Cardiac fibroblast (primary cell): ENCODE data around the gene APOD.
A peak's percentile ranks its signal among the peaks of the same experiment; 100 is the strongest.

Source experiments
- DNase-seq, 2 donors: peaks; one replicate each; pipeline versions ENCODE4 v3.0.0 to v3.0.0-alpha.2; 2010; ENCODE audit warnings: low read depth in 2 of 2
- H3K4me3 ChIP-seq, 2 donors: replicated peaks in 1 of 2; 1 replicate in 1 of 2; 2 replicates in 1 of 2; pipeline ENCODE4 v1.5.1; 2011; ENCODE audit warnings: low read depth in 2 of 2, low read length in 2 of 2, mild to moderate bottlenecking in 2 of 2, moderate library complexity in 1 of 2
- CTCF ChIP-seq: IDR thresholded peaks from one replicate; pipeline ENCODE4 v1.5.1; 2011; ENCODE audit warnings: low read depth, mild to moderate bottlenecking, low read length, inconsistent platforms

APOD gene

GRCh38 chr3:195555110-195555509, 28.6 kb downstream of the APOD start:
- no peak for TF ChIP-seq CTCF
- DNase-seq: no peak
- no peak overlapping the region for H3K4me3 ChIP-seq

- no peak overlapping the region for H3K4me3 ChIP-seq
- DNase-seq: no peak
- TF ChIP-seq CTCF: no peak
Measured at GRCh38 chr3:195554458-195554857, 29.3 kb downstream of the APOD start.

- no peak for TF ChIP-seq CTCF
- no peak for DNase-seq
- H3K4me3 ChIP-seq: no peak overlapping the region
Measured at GRCh38 chr3:195553268-195553667, 30.5 kb downstream of the APOD start.

- no peak for TF ChIP-seq CTCF
- DNase-seq: peak; percentile 44 to 72
- no peak overlapping the region for H3K4me3 ChIP-seq
Measured at GRCh38 chr3:195551381-195551978, 32.3 kb downstream of the APOD start.

GRCh38 chr3:195550723-195551122, 33.0 kb downstream of the APOD start:
- no peak overlapping the region for H3K4me3 ChIP-seq
- no peak for TF ChIP-seq CTCF
- no peak for DNase-seq

GRCh38 chr3:195549931-195550519, 33.7 kb downstream of the APOD start:
- DNase-seq: no peak
- H3K4me3 ChIP-seq: no peak overlapping the region
- TF ChIP-seq CTCF: no peak

- DNase-seq: no peak
- no peak for TF ChIP-seq CTCF
- no peak overlapping the region for H3K4me3 ChIP-seq
Measured at GRCh38 chr3:195548987-195549386, 34.8 kb downstream of the APOD start.
